Hepatocyte (in vitro differentiated cells): ENCODE measurements around the gene ARAF.

Source experiments
- CTCF ChIP-seq: fragments of 200-600 bp; sonication (generic); IDR thresholded peaks from 2 replicates; pipeline ENCODE4 v1.5.1; 2016; ENCODE audit warnings: antibody characterized with exemption, mild to moderate bottlenecking; ENCODE audit not compliant: poor library complexity
- EZH2 ChIP-seq: fragments of 200-600 bp; sonication (generic); IDR thresholded peaks from 2 replicates; pipeline ENCODE4 v1.6.1; 2016; ENCODE audit warnings: antibody characterized with exemption, mild to moderate bottlenecking, borderline replicate concordance

GRCh38 chrX:47560934-47561658, at the start of gene ARAF:
- no peak for TF ChIP-seq CTCF
- no peak for TF ChIP-seq EZH2
